OCI-LY3 (cell line): ENCODE results near the gene SYNDIG1.

Source experiments
- EZH2phosphoT487 ChIP-seq: fragments of 200-600 bp; shearing (Covaris generic); IDR thresholded peaks from 2 replicates; pipeline ENCODE4 v1.6.1; 2018; ENCODE audit warnings: antibody characterized with exemption, mixed run types, low read depth
- TF ChIP-seq, protein P1 (sequence below): fragments of 200-600, 300-600 bp; sonication (generic); IDR thresholded peaks from 2 replicates; pipeline ENCODE4 v1.5.1; 2014; ENCODE audit warnings: antibody characterized with exemption, low read length, low read depth

- TF ChIP-seq, protein P1, sequence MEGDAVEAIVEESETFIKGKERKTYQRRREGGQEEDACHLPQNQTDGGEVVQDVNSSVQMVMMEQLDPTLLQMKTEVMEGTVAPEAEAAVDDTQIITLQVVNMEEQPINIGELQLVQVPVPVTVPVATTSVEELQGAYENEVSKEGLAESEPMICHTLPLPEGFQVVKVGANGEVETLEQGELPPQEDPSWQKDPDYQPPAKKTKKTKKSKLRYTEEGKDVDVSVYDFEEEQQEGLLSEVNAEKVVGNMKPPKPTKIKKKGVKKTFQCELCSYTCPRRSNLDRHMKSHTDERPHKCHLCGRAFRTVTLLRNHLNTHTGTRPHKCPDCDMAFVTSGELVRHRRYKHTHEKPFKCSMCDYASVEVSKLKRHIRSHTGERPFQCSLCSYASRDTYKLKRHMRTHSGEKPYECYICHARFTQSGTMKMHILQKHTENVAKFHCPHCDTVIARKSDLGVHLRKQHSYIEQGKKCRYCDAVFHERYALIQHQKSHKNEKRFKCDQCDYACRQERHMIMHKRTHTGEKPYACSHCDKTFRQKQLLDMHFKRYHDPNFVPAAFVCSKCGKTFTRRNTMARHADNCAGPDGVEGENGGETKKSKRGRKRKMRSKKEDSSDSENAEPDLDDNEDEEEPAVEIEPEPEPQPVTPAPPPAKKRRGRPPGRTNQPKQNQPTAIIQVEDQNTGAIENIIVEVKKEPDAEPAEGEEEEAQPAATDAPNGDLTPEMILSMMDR: no peak
- TF ChIP-seq EZH2phosphoT487: no peak
Measured at GRCh38 chr20:24694727-24695528, 225.5 kb downstream of the SYNDIG1 start.
